HepG2 (cell line): ENCODE results near the gene TTC39C. TPM values are rescaled to one million over a fixed set of nuclear protein-coding genes. Genes with fewer than 3 reads are reported as not detected.

Experiments
- ADNP ChIP-seq: sonication (generic); formaldehyde crosslinking; IDR thresholded peaks from 2 replicates; pipeline ENCODE4 v1.4.0; 2020; ENCODE audit warnings: missing genetic modification reagents
- ESRRA ChIP-seq: sonication (generic); formaldehyde crosslinking; IDR thresholded peaks from 2 replicates; pipeline ENCODE4 v1.5.1; 2020; ENCODE audit warnings: mild to moderate bottlenecking, low read depth, missing genetic modification reagents
- HNF1A ChIP-seq, 2 experiments: sonication (generic) in 1 of 2; formaldehyde crosslinking in 1 of 2; IDR thresholded peaks; 2 replicates each; pipeline versions ENCODE4 v1.4.0 to v1.6.1; 2016 to 2020; ENCODE audit warnings: borderline replicate concordance in 1 of 2, low read depth in 1 of 2, mild to moderate bottlenecking in 1 of 2, missing genetic modification reagents in 1 of 2
- JARID2 ChIP-seq: sonication (generic); formaldehyde crosslinking; IDR thresholded peaks from 2 replicates; pipeline ENCODE4 v1.8.1; 2023; ENCODE audit warnings: missing genetic modification reagents, inconsistent platforms; ENCODE audit not compliant: insufficient replicate concordance
- PLRG1 ChIP-seq: fragments of 450-650 bp; conservative IDR thresholded peaks from 2 replicates; pipeline ENCODE4 v1.6.1; 2016
- RCOR2 ChIP-seq: IDR thresholded peaks from 2 replicates; pipeline ENCODE4 v1.6.1; 2016; ENCODE audit warnings: missing biosample characterization, missing genetic modification reagents
- RFX5 ChIP-seq: IDR thresholded peaks from 2 replicates; pipeline ENCODE4 v1.6.1; 2011; ENCODE audit warnings: low read depth, low read length, improper control_type of control experiment
- SALL1 ChIP-seq: sonication (generic); formaldehyde crosslinking; IDR thresholded peaks from 2 replicates; pipeline ENCODE4 v1.8.0; 2022; ENCODE audit warnings: mild to moderate bottlenecking, missing genetic modification reagents
- SMYD3 ChIP-seq: sonication (generic); formaldehyde crosslinking; IDR thresholded peaks from 2 replicates; pipeline ENCODE4 v1.8.1; 2023; ENCODE audit warnings: mild to moderate bottlenecking, missing genetic modification reagents
- SNRNP70 ChIP-seq: fragments of 200-400 bp; formaldehyde crosslinking; IDR thresholded peaks from 2 replicates; pipeline ENCODE4 v1.6.1; 2017; ENCODE audit warnings: mild to moderate bottlenecking, low read depth, low read length, moderate library complexity
- SP1 ChIP-seq, 2 experiments: fragments of 450-650 bp in 1 of 2; sonication (generic) in 1 of 2; formaldehyde crosslinking in 1 of 2; IDR thresholded peaks; 2 replicates each; pipeline versions ENCODE4 v1.4.0 to v1.6.1; 2016 to 2020; ENCODE audit warnings: missing genetic modification reagents in 1 of 2
- SPEN ChIP-seq: sonication (generic); formaldehyde crosslinking; IDR thresholded peaks from 2 replicates; pipeline ENCODE4 v1.5.1; 2020; ENCODE audit warnings: low read depth, mild to moderate bottlenecking, missing genetic modification reagents
- ZEB1 ChIP-seq: IDR thresholded peaks from 2 replicates; pipeline ENCODE4 v1.6.1; 2012; ENCODE audit warnings: mild to moderate bottlenecking, low read depth, inconsistent platforms; ENCODE audit not compliant: insufficient replicate concordance
- ZNF232 ChIP-seq: sonication (generic); formaldehyde crosslinking; IDR thresholded peaks from 2 replicates; pipeline ENCODE4 v1.4.0; 2020; ENCODE audit warnings: missing genetic modification reagents, borderline replicate concordance
- ZNF264 ChIP-seq: sonication (generic); formaldehyde crosslinking; IDR thresholded peaks from 2 replicates; pipeline ENCODE4 v1.4.0; 2020; ENCODE audit warnings: missing genetic modification reagents
- ZNF530 ChIP-seq: sonication (generic); formaldehyde crosslinking; IDR thresholded peaks from 2 replicates; pipeline ENCODE4 v1.5.0; 2020; ENCODE audit warnings: low read depth, mild to moderate bottlenecking, missing genetic modification reagents
- ZNF615 ChIP-seq: sonication (generic); formaldehyde crosslinking; IDR thresholded peaks from 2 replicates; pipeline ENCODE4 v1.5.0; 2020; ENCODE audit warnings: mild to moderate bottlenecking, missing genetic modification reagents, borderline replicate concordance
- polyA plus RNA-seq, 8 experiments: library from polyadenylated mRNA; depleted of rRNA in 3 of 8; stranded (reverse) in 7 of 8; unstranded in 1 of 8; fragments of >200 nt; fragmentation: Illumina TruSeq in 4 of 8; extraction: Trizol in 4 of 8; gene quantifications; 2 replicates each; pipeline versions ENCODE4 v1.2.1 to v1.2.3, GENCODE V29; 2011 to 2016; ENCODE audit warnings: low read depth in 4 of 8, missing spikeins in 1 of 8, mixed read lengths in 1 of 8; ENCODE audit not compliant: insufficient read depth in 1 of 8
- total RNA-seq, 5 experiments: library from RNA; depleted of rRNA; stranded (reverse); fragments of >200 nt; fragmentation: Illumina TruSeq; extraction: Trizol; gene quantifications; 2 replicates each; pipeline ENCODE4 v1.2.3, GENCODE V29; 2016; ENCODE audit warnings: low read depth in 1 of 5
- TF ChIP-seq, protein P1 (sequence below): sonication (generic); formaldehyde crosslinking; IDR thresholded peaks from 2 replicates; pipeline ENCODE4 v1.4.0; 2020; ENCODE audit warnings: missing genetic modification reagents
- TF ChIP-seq, protein P2 (sequence below): sonication (generic); formaldehyde crosslinking; conservative IDR thresholded peaks from 2 replicates; pipeline ENCODE4 v1.8.0; 2022; ENCODE audit warnings: low read depth, missing genetic modification reagents

TTC39C gene
- total and polyA plus RNA-seq, 2 of the 13 experiments (the other 11 are each of a cell fraction or from before 2014, with no cell fraction given), result 19.1 to 25.9 TPM

- peak; percentile 69; the same call in 1 of the 2 replicates for TF ChIP-seq RCOR2 (CRISPR knock-in tag)
- TF ChIP-seq SP1 (IDR thresholded peaks at IDR 0.05), result no peak
- 0 out of 2 replicates have a peak, but pooled peaks have one; percentile 18 for TF ChIP-seq SP1 (CRISPR knock-in tag; IDR thresholded peaks at IDR 0.05)
- no peak for TF ChIP-seq RFX5
- TF ChIP-seq SMYD3 (CRISPR knock-in tag), result 0 out of 2 replicates have a peak, but pooled peaks have one; percentile 54
- no peak for TF ChIP-seq ZNF615
- TF ChIP-seq ZNF232 (CRISPR knock-in tag), result no peak
- 0 out of 2 replicates have a peak, but pooled peaks have one; percentile 15 for TF ChIP-seq SPEN (CRISPR knock-in tag)
- TF ChIP-seq ADNP (CRISPR knock-in tag), result no peak
- TF ChIP-seq, protein P1, sequence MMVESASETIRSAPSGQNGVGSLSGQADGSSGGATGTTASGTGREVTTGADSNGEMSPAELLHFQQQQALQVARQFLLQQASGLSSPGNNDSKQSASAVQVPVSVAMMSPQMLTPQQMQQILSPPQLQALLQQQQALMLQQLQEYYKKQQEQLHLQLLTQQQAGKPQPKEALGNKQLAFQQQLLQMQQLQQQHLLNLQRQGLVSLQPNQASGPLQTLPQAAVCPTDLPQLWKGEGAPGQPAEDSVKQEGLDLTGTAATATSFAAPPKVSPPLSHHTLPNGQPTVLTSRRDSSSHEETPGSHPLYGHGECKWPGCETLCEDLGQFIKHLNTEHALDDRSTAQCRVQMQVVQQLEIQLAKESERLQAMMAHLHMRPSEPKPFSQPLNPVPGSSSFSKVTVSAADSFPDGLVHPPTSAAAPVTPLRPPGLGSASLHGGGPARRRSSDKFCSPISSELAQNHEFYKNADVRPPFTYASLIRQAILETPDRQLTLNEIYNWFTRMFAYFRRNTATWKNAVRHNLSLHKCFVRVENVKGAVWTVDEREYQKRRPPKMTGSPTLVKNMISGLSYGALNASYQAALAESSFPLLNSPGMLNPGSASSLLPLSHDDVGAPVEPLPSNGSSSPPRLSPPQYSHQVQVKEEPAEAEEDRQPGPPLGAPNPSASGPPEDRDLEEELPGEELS, result peak; percentile 95
- TF ChIP-seq PLRG1, result no peak
- no peak for TF ChIP-seq SNRNP70
- TF ChIP-seq SALL1 (CRISPR knock-in tag), result peak; percentile 96
- no peak for TF ChIP-seq ZNF530
- no peak; the same call in none of the 2 replicates for TF ChIP-seq HNF1A (IDR thresholded peaks at IDR 0.05; ENCODE audit: low read depth)
- TF ChIP-seq HNF1A (CRISPR knock-in tag; IDR thresholded peaks at IDR 0.05; ENCODE audit: borderline replicate concordance), result peak; percentile 87
- no peak for TF ChIP-seq ZEB1
- peak; percentile 35; the same call in 1 of the 2 replicates for TF ChIP-seq ZNF264 (CRISPR knock-in tag)
- TF ChIP-seq, protein P2, sequence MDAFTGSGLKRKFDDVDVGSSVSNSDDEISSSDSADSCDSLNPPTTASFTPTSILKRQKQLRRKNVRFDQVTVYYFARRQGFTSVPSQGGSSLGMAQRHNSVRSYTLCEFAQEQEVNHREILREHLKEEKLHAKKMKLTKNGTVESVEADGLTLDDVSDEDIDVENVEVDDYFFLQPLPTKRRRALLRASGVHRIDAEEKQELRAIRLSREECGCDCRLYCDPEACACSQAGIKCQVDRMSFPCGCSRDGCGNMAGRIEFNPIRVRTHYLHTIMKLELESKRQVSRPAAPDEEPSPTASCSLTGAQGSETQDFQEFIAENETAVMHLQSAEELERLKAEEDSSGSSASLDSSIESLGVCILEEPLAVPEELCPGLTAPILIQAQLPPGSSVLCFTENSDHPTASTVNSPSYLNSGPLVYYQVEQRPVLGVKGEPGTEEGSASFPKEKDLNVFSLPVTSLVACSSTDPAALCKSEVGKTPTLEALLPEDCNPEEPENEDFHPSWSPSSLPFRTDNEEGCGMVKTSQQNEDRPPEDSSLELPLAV (CRISPR knock-in tag), result no peak
- no peak; the same call in 1 of the 2 replicates for TF ChIP-seq ESRRA (CRISPR knock-in tag)
- TF ChIP-seq JARID2 (CRISPR knock-in tag), result no peak
These were observed 36.7 kb downstream of the TTC39C start (continued) for GRCh38 chr18:24051031-24051947.
